Measurements from ENCODE around the gene NRXN3.

- no peak for TF ChIP-seq CTCF (IDR thresholded peaks at IDR 0.05)
- TF ChIP-seq POLR2AphosphoS5 (IDR thresholded peaks at IDR 0.05), result no peak
Measured at GRCh38 chr14:79437951-79438350, 1267.8 kb downstream of the NRXN3 start.

Data from stomach (tissue), 4 donors.